Hair follicular keratinocyte (primary cell): ENCODE results near the gene OR13C2. TPM values are rescaled to one million over a fixed set of nuclear protein-coding genes. Genes with fewer than 3 reads are reported as not detected.

Experiments
- total RNA-seq: library from RNA; depleted of rRNA; stranded (reverse); fragments of >200 nt; gene quantifications from 2 replicates; pipeline ENCODE4 v1.2.3, GENCODE V29; 2015

Gene OR13C2, protein sequence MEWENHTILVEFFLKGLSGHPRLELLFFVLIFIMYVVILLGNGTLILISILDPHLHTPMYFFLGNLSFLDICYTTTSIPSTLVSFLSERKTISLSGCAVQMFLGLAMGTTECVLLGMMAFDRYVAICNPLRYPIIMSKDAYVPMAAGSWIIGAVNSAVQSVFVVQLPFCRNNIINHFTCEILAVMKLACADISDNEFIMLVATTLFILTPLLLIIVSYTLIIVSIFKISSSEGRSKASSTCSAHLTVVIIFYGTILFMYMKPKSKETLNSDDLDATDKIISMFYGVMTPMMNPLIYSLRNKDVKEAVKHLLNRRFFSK
- not detected in 2 replicates for total RNA-seq

DNA sequence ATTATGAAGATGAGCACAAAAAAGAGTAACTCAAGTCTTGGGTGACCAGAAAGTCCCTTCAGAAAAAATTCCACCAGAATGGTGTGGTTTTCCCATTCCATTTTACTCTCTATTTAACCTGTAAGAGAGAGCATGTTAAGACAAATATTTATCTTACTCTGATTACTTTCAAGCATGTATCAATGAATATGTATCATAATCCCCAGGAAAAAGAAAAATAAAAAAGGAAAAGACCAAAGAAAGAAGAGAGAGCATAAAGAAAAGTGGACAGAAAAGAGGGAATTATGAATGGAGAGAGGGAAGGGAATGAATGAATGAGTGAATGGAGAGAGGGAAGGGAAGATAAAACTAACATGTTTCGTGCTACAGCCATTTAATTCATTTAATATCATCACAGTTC lies at the start of gene OR13C2:
TSS of gene OR13C2 (minus strand) at position 101 of the 400 bp plus-strand sequence. CDS start at position 101, 0 bp downstream.

GRCh38 chr9:104618104-104618503 lies 12.7 kb upstream of the OR13C2 start, which contains the start of gene OR13C9:
TSS of gene OR13C9 (minus strand) at chr9:104618204. CDS start at chr9:104618204, 0 bp downstream.

DNA sequence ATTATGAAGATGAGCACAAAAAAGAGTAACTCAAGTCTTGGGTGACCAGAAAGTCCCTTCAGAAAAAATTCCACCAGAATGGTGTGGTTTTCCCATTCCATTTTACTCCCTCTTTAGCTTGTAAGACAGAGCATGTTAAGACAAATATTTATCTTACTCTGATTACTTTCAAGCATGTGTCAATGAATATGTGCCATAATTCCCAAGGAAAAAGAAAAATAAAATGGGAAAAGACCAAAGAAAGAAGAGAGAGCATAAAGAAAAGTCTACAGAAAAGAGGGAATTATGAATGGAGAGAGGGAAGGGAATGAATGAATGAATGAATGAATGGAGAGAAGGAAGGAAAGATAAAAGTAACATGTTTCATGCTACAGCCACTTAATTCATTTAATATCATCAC lies 6.1 kb downstream of the OR13C2 start, which contains the start of gene OR13C5:
TSS of gene OR13C5 (minus strand) at position 101 of the 400 bp plus-strand sequence. CDS start at position 101, 0 bp downstream.

GRCh38 chr9:104568868-104569267 lies 36.6 kb downstream of the OR13C2 start, which contains the start of gene OR13C8:
TSS of gene OR13C8 (plus strand) at chr9:104569168. CDS start at chr9:104569168, 0 bp downstream.

Other genes with a start within 250 kb of the OR13C2 start
- not detected in 2 replicates for gene OR13F1, start 101.4 kb downstream of the OR13C2 start, total RNA-seq
- gene OR13C4, start 78.4 kb downstream of the OR13C2 start, total RNA-seq, result not detected in 2 replicates
- not detected in 2 replicates for gene OR13C3, start 68.8 kb downstream of the OR13C2 start, total RNA-seq
- gene OR13C8, start 36.5 kb downstream of the OR13C2 start, total RNA-seq, result not detected in 2 replicates
- not detected in 2 replicates for gene OR13C5, start 6.2 kb downstream of the OR13C2 start, total RNA-seq
- gene OR13C9, start 12.6 kb upstream of the OR13C2 start, total RNA-seq, result not detected in 2 replicates
- gene OR13D1, start 88.9 kb upstream of the OR13C2 start, total RNA-seq, result not detected in 2 replicates
- gene NIPSNAP3A, start 142.1 kb upstream of the OR13C2 start, total RNA-seq, result 29.8 and 46.9 TPM in 2 replicates
- gene NIPSNAP3B, start 158.5 kb upstream of the OR13C2 start, total RNA-seq, result 0.94 and 0.99 TPM in 2 replicates